Left ventricle myocardium inferior (tissue), 1 donor: ENCODE results near the gene NPHS2. TPM values are rescaled to one million over a fixed set of nuclear protein-coding genes. Genes with fewer than 3 reads are reported as not detected.
A peak's percentile ranks its signal among the peaks of the same experiment; 100 is the strongest.

Source experiments
- DNase-seq: peaks from one replicate; pipeline ENCODE4 v3.0.0-alpha.2; 2020
- H3K27ac ChIP-seq: fragments of 200-600 bp; replicated peaks from 2 replicates; pipeline ENCODE4 v1.8.0; 2021
- H3K27me3 ChIP-seq: fragments of 200-600 bp; 2 replicates; pipeline ENCODE4 v1.8.0; 2021; ENCODE audit warnings: low read depth
- H3K36me3 ChIP-seq: fragments of 200-600 bp; 2 replicates; pipeline ENCODE4 v1.8.0; 2021
- H3K4me1 ChIP-seq: fragments of 200-600 bp; 2 replicates; pipeline ENCODE4 v1.8.0; 2021
- H3K4me3 ChIP-seq: fragments of 200-600 bp; 2 replicates; pipeline ENCODE4 v1.8.0; 2021; ENCODE audit warnings: mild to moderate bottlenecking, moderate library complexity
- H3K9me3 ChIP-seq: fragments of 200-600 bp; replicated peaks from 2 replicates; pipeline ENCODE4 v1.8.0; 2021
- intact Hi-C: fragments of 100-400 bp; cut with micrococcal nuclease; formaldehyde crosslinking; loops from one replicate; pipeline ENCODE4 v1.11.0; 2022
- total RNA-seq: library from RNA; stranded (reverse); fragmentation: NEBNext Ultra II Directional; extraction: Animal tissue kit (Norgen Biotek cat#: 25700); gene quantifications from one replicate; pipeline ENCODE4 v1.2.1, GENCODE V29; 2021
- TF ChIP-seq, protein P1 (sequence below): fragments of 200-600 bp; IDR thresholded peaks from 2 replicates; pipeline ENCODE4 v1.8.0; 2021; ENCODE audit warnings: antibody characterized with exemption, mild to moderate bottlenecking, borderline replicate concordance
- donor health status: DM: no; HTN: yes; CAD: no; lungs with severe emphysema.

NPHS2 gene
- total RNA-seq, 1 donor from 2014 or later = not detected

DNA sequence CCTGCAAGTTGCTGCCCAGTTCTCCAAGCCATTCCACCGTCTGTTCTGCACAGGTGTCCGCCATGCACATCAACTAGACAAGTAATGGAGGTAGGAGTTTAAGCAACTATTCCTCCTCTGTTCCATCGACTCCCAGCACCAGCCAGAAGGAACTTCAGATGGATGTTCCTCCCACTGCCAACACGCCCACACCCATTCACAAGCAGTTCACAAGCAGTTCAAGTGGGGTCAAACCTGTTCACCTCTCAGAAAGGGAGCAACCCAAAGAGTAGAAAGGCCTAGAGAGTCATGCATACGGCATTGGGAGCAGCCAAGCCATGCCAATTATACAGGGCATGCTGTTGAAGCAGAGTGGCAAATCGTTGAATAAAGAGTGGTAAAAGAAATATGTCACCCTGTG lies 11.6 kb upstream of the NPHS2 start:
- DNase-seq = no peak

DNA sequence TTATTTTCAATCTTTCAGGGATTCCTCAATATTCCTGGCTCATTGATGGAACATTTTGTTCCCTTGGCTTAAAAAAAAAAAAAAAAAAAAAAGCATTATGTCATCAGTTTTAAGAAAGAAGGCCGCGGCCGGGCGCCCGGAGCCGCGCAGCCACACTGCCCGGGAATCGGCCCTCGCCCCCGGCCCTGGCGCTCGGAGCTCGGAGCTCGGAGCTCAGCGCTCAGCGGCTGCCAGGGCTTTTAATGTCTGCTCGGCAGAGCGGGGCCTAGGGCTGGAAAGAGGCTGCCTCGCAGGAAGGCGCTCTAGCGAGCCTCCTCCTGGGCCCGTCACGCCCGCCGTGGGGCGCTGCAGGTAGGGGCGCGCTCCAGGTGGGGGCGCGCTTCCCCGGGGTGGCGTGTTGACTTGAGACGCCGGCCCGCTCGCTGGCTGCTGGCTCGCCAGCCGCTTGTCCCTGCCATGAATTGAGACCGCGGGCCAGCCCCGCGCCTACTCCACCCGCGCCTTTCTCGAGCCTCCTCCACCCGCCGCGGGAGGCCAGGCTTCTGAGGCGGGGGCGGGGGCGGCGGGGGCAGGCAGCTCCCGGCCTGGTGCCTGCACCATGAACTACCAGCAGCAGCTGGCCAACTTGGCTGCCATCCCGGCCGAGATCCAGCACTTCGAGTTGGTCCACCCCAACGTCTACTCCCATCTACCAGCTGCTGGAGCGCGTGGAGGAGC lies 10.5 kb upstream of the NPHS2 start:
- DNase-seq = peak; percentile 60

More for the DNA sequence above, 11.6 kb upstream of the NPHS2 start:
- intact Hi-C loops = no loop called here
- no peak overlapping the region for H3K4me3 ChIP-seq
- H3K27ac ChIP-seq = no peak overlapping the region
- H3K36me3 ChIP-seq = no peaks in the 10 kb centered on the region
- no peaks in the 10 kb centered on the region for H3K9me3 ChIP-seq
- H3K27me3 ChIP-seq = peaks cover 96% of the 10 kb centered on the region
- TF ChIP-seq, protein P1, sequence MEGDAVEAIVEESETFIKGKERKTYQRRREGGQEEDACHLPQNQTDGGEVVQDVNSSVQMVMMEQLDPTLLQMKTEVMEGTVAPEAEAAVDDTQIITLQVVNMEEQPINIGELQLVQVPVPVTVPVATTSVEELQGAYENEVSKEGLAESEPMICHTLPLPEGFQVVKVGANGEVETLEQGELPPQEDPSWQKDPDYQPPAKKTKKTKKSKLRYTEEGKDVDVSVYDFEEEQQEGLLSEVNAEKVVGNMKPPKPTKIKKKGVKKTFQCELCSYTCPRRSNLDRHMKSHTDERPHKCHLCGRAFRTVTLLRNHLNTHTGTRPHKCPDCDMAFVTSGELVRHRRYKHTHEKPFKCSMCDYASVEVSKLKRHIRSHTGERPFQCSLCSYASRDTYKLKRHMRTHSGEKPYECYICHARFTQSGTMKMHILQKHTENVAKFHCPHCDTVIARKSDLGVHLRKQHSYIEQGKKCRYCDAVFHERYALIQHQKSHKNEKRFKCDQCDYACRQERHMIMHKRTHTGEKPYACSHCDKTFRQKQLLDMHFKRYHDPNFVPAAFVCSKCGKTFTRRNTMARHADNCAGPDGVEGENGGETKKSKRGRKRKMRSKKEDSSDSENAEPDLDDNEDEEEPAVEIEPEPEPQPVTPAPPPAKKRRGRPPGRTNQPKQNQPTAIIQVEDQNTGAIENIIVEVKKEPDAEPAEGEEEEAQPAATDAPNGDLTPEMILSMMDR = no peak
- H3K4me1 ChIP-seq = peaks cover 20% of the 10 kb centered on the region

DNA sequence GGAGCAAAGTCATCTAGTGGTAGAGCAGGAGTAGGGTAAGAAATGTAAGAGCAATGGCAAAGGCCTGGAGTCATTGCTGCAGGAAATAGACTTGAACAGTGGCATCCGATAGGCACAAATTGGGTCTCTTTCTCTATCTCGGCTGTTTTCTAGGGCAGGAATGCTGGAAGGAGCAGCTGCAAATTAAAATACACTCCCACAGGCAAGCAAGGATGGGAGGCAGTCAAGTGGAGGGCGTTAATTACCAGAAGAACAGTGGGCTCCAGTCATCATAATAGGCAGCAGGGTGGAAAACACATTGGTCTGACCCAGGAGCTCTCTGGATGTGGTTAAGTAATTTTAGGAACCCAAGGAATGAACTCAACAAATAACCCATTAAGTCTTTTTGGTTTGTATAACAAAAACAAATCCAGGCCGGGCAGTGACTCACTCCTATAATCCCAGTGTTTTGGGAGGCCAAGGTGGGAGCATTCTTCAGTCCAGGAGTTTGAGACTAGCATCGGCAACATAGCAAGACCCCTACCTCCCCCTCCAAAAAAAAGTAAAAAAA lies 8.1 kb upstream of the NPHS2 start:
- no peak for DNase-seq
- Histone ChIP-seq H3K36me3 (no peaks in the 10 kb centered on the region), H3K4me3 (no peak overlapping the region), H3K27me3 (peaks cover 92% of the 10 kb centered on the region), H3K27ac (no peak overlapping the region), H3K9me3 (no peaks in the 10 kb centered on the region), H3K4me1 (peaks cover 12% of the 10 kb centered on the region)
- TF ChIP-seq, protein P1 = no peak
- intact Hi-C loops = no loop called here

More for the DNA sequence above, 10.5 kb upstream of the NPHS2 start:
- peak overlapping the region; percentile 61 for H3K4me3 ChIP-seq
- H3K4me1 ChIP-seq = peaks cover 12% of the 10 kb centered on the region
- peak overlapping the region; percentile 63 for H3K27ac ChIP-seq
- peaks cover 96% of the 10 kb centered on the region for H3K27me3 ChIP-seq
- no peaks in the 10 kb centered on the region for H3K9me3 ChIP-seq
- TF ChIP-seq, protein P1 = peak; percentile 55
- intact Hi-C loops = no loop called here
- H3K36me3 ChIP-seq = no peaks in the 10 kb centered on the region

DNA sequence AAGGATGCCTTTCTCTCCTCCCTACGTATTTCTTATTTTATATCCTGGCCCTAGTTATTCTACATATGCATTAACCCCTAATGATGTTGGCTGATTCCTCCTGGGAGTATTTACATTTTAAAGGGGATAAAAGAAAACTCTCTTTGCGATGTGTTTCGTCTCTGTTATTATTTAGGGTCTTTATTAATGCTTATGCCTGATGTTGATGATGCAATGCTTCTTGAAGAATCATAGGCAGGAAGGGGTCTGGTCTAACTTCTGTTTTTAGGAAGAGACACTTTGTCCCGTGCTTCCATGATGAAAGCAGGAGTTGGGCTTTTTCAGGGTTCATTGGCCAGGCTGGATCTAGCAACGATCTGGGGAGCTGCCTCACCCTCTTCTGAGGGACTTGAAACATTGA lies 761 bp upstream of the NPHS2 start:
- DNase-seq = no peak
- Histone ChIP-seq H3K9me3 (no peaks in the 10 kb centered on the region), H3K4me1 (peaks cover 8% of the 10 kb centered on the region), H3K4me3 (no peak overlapping the region), H3K27me3 (peaks cover 96% of the 10 kb centered on the region), H3K27ac (no peak overlapping the region), H3K36me3 (no peaks in the 10 kb centered on the region)
- TF ChIP-seq, protein P1 = no peak
- intact Hi-C loops = no loop called here

GRCh38 chr1:179558078-179558477 lies 17.7 kb downstream of the NPHS2 start:
- DNase-seq = no peak
- TF ChIP-seq, protein P1 = no peak
- H3K27ac ChIP-seq = no peak overlapping the region
- no peaks in the 10 kb centered on the region for H3K4me1 ChIP-seq
- no peaks in the 10 kb centered on the region for H3K36me3 ChIP-seq
- intact Hi-C loops = no loop called here
- H3K9me3 ChIP-seq = no peaks in the 10 kb centered on the region
- peaks cover 27% of the 10 kb centered on the region for H3K27me3 ChIP-seq
- H3K4me3 ChIP-seq = no peak overlapping the region
